Neural progenitor cell (in vitro differentiated cells): ENCODE results near the gene MTMR6. TPM values are rescaled to one million over a fixed set of nuclear protein-coding genes. Genes with fewer than 3 reads are reported as not detected.

Experiments used
- DNase-seq: peaks from one replicate; pipeline ENCODE4 v3.0.0-alpha.2; 2016; ENCODE audit warnings: low spot score
- H2AFZ ChIP-seq: fragments of 200-600 bp; sonication (generic); replicated peaks from 2 replicates; pipeline ENCODE4 v1.6.1; 2016; ENCODE audit warnings: antibody characterized with exemption
- H3F3A ChIP-seq: fragments of 200-600 bp; sonication (generic); 2 replicates; pipeline ENCODE4 v1.6.1; 2016; ENCODE audit warnings: antibody characterized with exemption, low read depth
- H3K27ac ChIP-seq: fragments of 200-600 bp; sonication (generic); 2 replicates; pipeline ENCODE4 v1.5.1; 2016; ENCODE audit warnings: mild to moderate bottlenecking
- H3K27me3 ChIP-seq: fragments of 200-600 bp; sonication (generic); 2 replicates; pipeline ENCODE4 v1.6.1; 2016; ENCODE audit warnings: mild to moderate bottlenecking, moderate library complexity
- H3K36me3 ChIP-seq: fragments of 200-600 bp; sonication (generic); 2 replicates; pipeline ENCODE4 v1.5.1; 2016
- H3K4me1 ChIP-seq: fragments of 200-600 bp; sonication (generic); 2 replicates; pipeline ENCODE4 v1.6.1; 2016; ENCODE audit warnings: mixed run types
- H3K4me2 ChIP-seq: fragments of 200-600 bp; sonication (generic); 2 replicates; pipeline ENCODE4 v1.6.1; 2016
- H3K4me3 ChIP-seq: fragments of 200-600 bp; sonication (generic); 2 replicates; pipeline ENCODE4 v1.5.1; 2016
- H3K79me2 ChIP-seq: fragments of 200-600 bp; sonication (generic); 2 replicates; pipeline ENCODE4 v1.6.1; 2016; ENCODE audit warnings: low read depth
- H3K9ac ChIP-seq: fragments of 200-600 bp; sonication (generic); 2 replicates; pipeline ENCODE4 v1.6.1; 2016
- H3K9me3 ChIP-seq: fragments of 200-600 bp; sonication (generic); 2 replicates; pipeline ENCODE4 v1.5.1; 2016; ENCODE audit warnings: low read depth
- H4K20me1 ChIP-seq: fragments of 200-600 bp; sonication (generic); 2 replicates; pipeline ENCODE4 v1.6.1; 2016; ENCODE audit warnings: low read depth
- H3K27ac Mint-ChIP-seq: 3 replicates; pipeline ENCODE4 v1.8.0; 2021; ENCODE audit warnings: mixed read lengths
- H3K27me3 Mint-ChIP-seq: 2 replicates; pipeline ENCODE4 v1.8.0; 2022; ENCODE audit warnings: low read depth, mild to moderate bottlenecking, inconsistent platforms, moderate library complexity, mixed read lengths; ENCODE audit not compliant: insufficient read depth
- H3K36me3 Mint-ChIP-seq: 3 replicates; pipeline ENCODE4 v1.8.0; 2021; ENCODE audit warnings: mixed read lengths
- H3K4me1 Mint-ChIP-seq: 3 replicates; pipeline ENCODE4 v1.8.0; 2021; ENCODE audit warnings: mixed read lengths
- H3K4me3 Mint-ChIP-seq: 3 replicates; pipeline ENCODE4 v1.8.0; 2021; ENCODE audit warnings: mild to moderate bottlenecking, moderate library complexity, mixed read lengths
- H3K9me3 Mint-ChIP-seq: 3 replicates; pipeline ENCODE4 v1.8.0; 2020; ENCODE audit warnings: mixed read lengths
- CTCF ChIP-seq: fragments of 200-600 bp; sonication (generic); IDR thresholded peaks from 2 replicates; pipeline ENCODE4 v1.5.1; 2017; ENCODE audit warnings: antibody characterized with exemption, mild to moderate bottlenecking
- EZH2 ChIP-seq: fragments of 200-600 bp; sonication (generic); IDR thresholded peaks from 2 replicates; pipeline ENCODE4 v1.6.1; 2017; ENCODE audit warnings: antibody characterized with exemption, mild to moderate bottlenecking, moderate library complexity
- EZH2phosphoT487 ChIP-seq: fragments of 200-600 bp; sonication (generic); IDR thresholded peaks from 2 replicates; pipeline ENCODE4 v1.6.1; 2017; ENCODE audit warnings: antibody characterized with exemption
- total RNA-seq: library from RNA; depleted of rRNA; stranded (reverse); fragments of >200 nt; gene quantifications from 2 replicates; pipeline ENCODE4 v1.2.3, GENCODE V29; 2015; ENCODE audit warnings: low replicate concordance

Gene MTMR6
- total RNA-seq, 1 donor from 2014 or later, result 19.1 TPM

- TF ChIP-seq EZH2 (no peak), EZH2phosphoT487 (no peak), CTCF (no peak)
- H3K4me3 ChIP-seq, result no peak overlapping the region
- H3K36me3 Mint-ChIP-seq, result peaks cover 28% of the 10 kb centered on the region
Observed at GRCh38 chr13:25310891-25311290, 23.6 kb upstream of the MTMR6 start.

GRCh38 chr13:25306671-25307464 lies 19.6 kb upstream of the MTMR6 start:
- no peak overlapping the region for H3K27ac Mint-ChIP-seq
- H3K36me3 ChIP-seq, result peaks cover 14% of the 10 kb centered on the region
- H3K36me3 Mint-ChIP-seq, result peaks cover 35% of the 10 kb centered on the region

More at GRCh38 chr13:25310891-25311290, 23.6 kb upstream of the MTMR6 start:
- Histone ChIP-seq H3K27ac (no peak overlapping the region), H3K79me2 (peaks cover 46% of the 10 kb centered on the region), H3K9me3 (no peaks in the 10 kb centered on the region), H3K9ac (no peak overlapping the region), H3F3A (no peaks in the 10 kb centered on the region), H3K27me3 (no peaks in the 10 kb centered on the region), H3K4me2 (no peak overlapping the region), H3K4me1 (no peaks in the 10 kb centered on the region), H4K20me1 (peaks cover 25% of the 10 kb centered on the region), H2AFZ (no peak overlapping the region), H3K36me3 (peaks cover 18% of the 10 kb centered on the region)
- Mint-ChIP-seq H3K4me3 (no peak overlapping the region), H3K9me3 (no peaks in the 10 kb centered on the region), H3K27me3 (no peaks in the 10 kb centered on the region), H3K27ac (no peak overlapping the region), H3K4me1 (no peaks in the 10 kb centered on the region)
- DNase-seq, result no peak

GRCh38 chr13:25302121-25302520 lies 14.8 kb upstream of the MTMR6 start:
- H3F3A ChIP-seq, result no peaks in the 10 kb centered on the region
- Mint-ChIP-seq H3K4me1 (peaks cover 19% of the 10 kb centered on the region), H3K27ac (peak overlapping the region; percentile 50), H3K9me3 (no peaks in the 10 kb centered on the region), H3K4me3 (peak overlapping the region; percentile 97), H3K27me3 (peaks cover 2% of the 10 kb centered on the region), H3K36me3 (peaks cover 17% of the 10 kb centered on the region)
- peaks cover 60% of the 10 kb centered on the region for H3K79me2 ChIP-seq
- no peaks in the 10 kb centered on the region for H3K9me3 ChIP-seq
- H4K20me1 ChIP-seq, result peaks cover 36% of the 10 kb centered on the region
- H3K9ac ChIP-seq, result peak overlapping the region; percentile 71
- no peak for DNase-seq
- peaks cover 9% of the 10 kb centered on the region for H3K36me3 ChIP-seq
- H2AFZ ChIP-seq, result no peak overlapping the region
- H3K27me3 ChIP-seq, result peaks cover 27% of the 10 kb centered on the region
- peaks cover 10% of the 10 kb centered on the region for H3K4me1 ChIP-seq
- H3K27ac ChIP-seq, result no peak overlapping the region
- TF ChIP-seq CTCF, result no peak
- no peak for TF ChIP-seq EZH2phosphoT487
- TF ChIP-seq EZH2, result no peak
- H3K4me2 ChIP-seq, result peak overlapping the region; percentile 89
- peak overlapping the region; percentile 68 for H3K4me3 ChIP-seq

More at GRCh38 chr13:25306671-25307464, 19.6 kb upstream of the MTMR6 start:
- H3K4me1 ChIP-seq, result peaks cover 10% of the 10 kb centered on the region
- no peaks in the 10 kb centered on the region for H3K27me3 ChIP-seq
- no peak overlapping the region for H3K4me2 ChIP-seq
- H3K27me3 Mint-ChIP-seq, result no peaks in the 10 kb centered on the region
- H3K9me3 Mint-ChIP-seq, result no peaks in the 10 kb centered on the region
- no peaks in the 10 kb centered on the region for H3K9me3 ChIP-seq
- TF ChIP-seq CTCF (no peak), EZH2phosphoT487 (no peak), EZH2 (no peak)
- no peak overlapping the region for H2AFZ ChIP-seq
- H3K79me2 ChIP-seq, result peaks cover 84% of the 10 kb centered on the region
- DNase-seq, result no peak
- no peak overlapping the region for H3K4me3 ChIP-seq
- peaks cover 16% of the 10 kb centered on the region for H3K4me1 Mint-ChIP-seq
- H3K27ac ChIP-seq, result no peak overlapping the region
- H3F3A ChIP-seq, result no peaks in the 10 kb centered on the region
- no peak overlapping the region for H3K4me3 Mint-ChIP-seq
- H3K9ac ChIP-seq, result no peak overlapping the region
- peaks cover 48% of the 10 kb centered on the region for H4K20me1 ChIP-seq
